Kidney epithelial cell (primary cell): ENCODE data around the gene EFHC1. TPM values are rescaled to one million over a fixed set of nuclear protein-coding genes. Genes with fewer than 3 reads are reported as not detected.

Experiments
- DNase-seq: peaks from one replicate; pipeline ENCODE4 v3.0.0-alpha.2; 2010; ENCODE audit warnings: low read depth
- H3K27me3 ChIP-seq: 2 replicates; pipeline ENCODE4 v1.6.0; 2011; ENCODE audit warnings: low read length; ENCODE audit not compliant: control insufficient read depth, insufficient read depth
- H3K36me3 ChIP-seq: 2 replicates; pipeline ENCODE4 v1.5.1; 2011; ENCODE audit warnings: low read length; ENCODE audit not compliant: control insufficient read depth, insufficient read depth
- H3K4me3 ChIP-seq: 2 replicates; pipeline ENCODE4 v1.5.1; 2011; ENCODE audit warnings: low read depth, mild to moderate bottlenecking, control low read depth, low read length
- CTCF ChIP-seq: IDR thresholded peaks from 2 replicates; pipeline ENCODE4 v1.5.1; 2011; ENCODE audit warnings: mild to moderate bottlenecking, moderate library complexity, low read length, control low read depth, inconsistent platforms; ENCODE audit not compliant: insufficient read depth, poor library complexity, severe bottlenecking
- total RNA-seq: library from RNA; depleted of rRNA; stranded (reverse); fragments of >200 nt; gene quantifications from 2 replicates; pipeline ENCODE4 v1.2.3, GENCODE V29; 2015

The EFHC1 gene
- total RNA-seq, 1 donor from 2014 or later = 22.9 TPM

GRCh38 chr6:52513464-52513863 is 93.3 kb downstream of the EFHC1 start:
- TF ChIP-seq CTCF = no peak
- Histone ChIP-seq H3K4me3 (no peak overlapping the region), H3K27me3 (no peaks in the 10 kb centered on the region), H3K36me3 (no peaks in the 10 kb centered on the region)
- no peak for DNase-seq

- TF ChIP-seq CTCF = no peak
- Histone ChIP-seq H3K27me3 (no peaks in the 10 kb centered on the region), H3K36me3 (no peaks in the 10 kb centered on the region), H3K4me3 (no peak overlapping the region)
- no peak for DNase-seq
These were observed 93.8 kb downstream of the EFHC1 start for GRCh38 chr6:52513896-52514295.

- H3K36me3 ChIP-seq = no peaks in the 10 kb centered on the region
- no peaks in the 10 kb centered on the region for H3K27me3 ChIP-seq
- peak; percentile 54 for DNase-seq
- no peak for TF ChIP-seq CTCF
- no peak overlapping the region for H3K4me3 ChIP-seq
These were observed 94.4 kb downstream of the EFHC1 start for GRCh38 chr6:52514514-52514913.

- no peak for DNase-seq
- no peaks in the 10 kb centered on the region for H3K27me3 ChIP-seq
- no peak overlapping the region for H3K4me3 ChIP-seq
- no peaks in the 10 kb centered on the region for H3K36me3 ChIP-seq
- TF ChIP-seq CTCF = no peak
These were observed 95.2 kb downstream of the EFHC1 start for GRCh38 chr6:52515219-52515960.

- DNase-seq = no peak
- H3K27me3 ChIP-seq = no peaks in the 10 kb centered on the region
- no peak for TF ChIP-seq CTCF
These were observed 96.1 kb downstream of the EFHC1 start for GRCh38 chr6:52516269-52516668.

GRCh38 chr6:52516943-52517342 is 96.8 kb downstream of the EFHC1 start:
- no peaks in the 10 kb centered on the region for H3K36me3 ChIP-seq
- DNase-seq = no peak
- H3K4me3 ChIP-seq = no peak overlapping the region
- no peak for TF ChIP-seq CTCF
- H3K27me3 ChIP-seq = no peaks in the 10 kb centered on the region

More at GRCh38 chr6:52516269-52516668, 96.1 kb downstream of the EFHC1 start:
- no peaks in the 10 kb centered on the region for H3K36me3 ChIP-seq
- H3K4me3 ChIP-seq = no peak overlapping the region
